ENCODE results near the gene FAM20A.

Gene FAM20A

DNA sequence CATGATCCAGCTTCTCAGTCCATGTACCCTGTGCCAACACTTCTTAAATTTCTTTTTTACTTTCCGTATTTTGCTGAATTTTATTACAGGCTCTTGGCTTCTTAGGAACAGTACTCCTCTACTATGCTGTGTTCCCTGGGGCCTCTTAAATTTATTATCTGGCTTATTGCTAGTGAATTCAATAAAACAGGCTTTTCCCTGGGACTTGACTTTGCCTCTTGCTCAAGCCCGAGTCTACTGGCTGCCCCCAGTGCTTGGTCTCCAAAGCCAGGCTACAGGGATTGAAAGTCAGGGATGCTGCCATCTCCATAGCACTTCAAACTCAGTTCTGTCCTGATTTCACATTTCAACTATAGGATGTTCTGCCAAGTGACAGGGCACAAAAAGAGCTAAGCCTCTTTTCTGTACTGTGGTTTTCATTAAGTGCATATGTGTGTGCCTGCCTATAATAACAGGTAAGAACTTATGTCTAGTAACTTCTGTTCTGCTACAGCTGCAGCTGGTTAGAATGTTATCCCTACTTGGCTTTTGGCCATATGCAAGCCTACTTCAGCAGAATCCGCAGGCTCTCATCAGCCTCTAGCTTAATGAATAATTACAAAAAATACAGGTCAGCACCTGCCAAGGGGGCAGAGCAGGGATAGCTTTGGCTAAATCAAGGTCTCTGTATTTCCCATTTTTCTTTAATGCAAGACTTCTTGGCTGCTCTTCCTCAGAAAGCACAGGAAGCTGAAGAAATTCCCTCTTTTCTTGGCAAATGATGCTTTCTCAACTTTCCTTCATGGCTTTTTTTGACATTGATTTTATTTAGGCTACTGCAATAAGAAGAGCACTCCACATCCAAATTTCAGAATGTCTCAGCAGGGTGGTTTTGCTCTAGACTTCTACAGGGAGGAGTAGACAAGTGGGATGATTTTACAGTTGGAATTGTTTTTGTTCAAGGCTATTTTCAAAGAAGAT, 8.2 kb downstream of the FAM20A start:
- no peak for TF ChIP-seq EZH2phosphoT487 (IDR thresholded peaks at IDR 0.05; ENCODE audit: low read depth)
- TF ChIP-seq, protein P1, sequence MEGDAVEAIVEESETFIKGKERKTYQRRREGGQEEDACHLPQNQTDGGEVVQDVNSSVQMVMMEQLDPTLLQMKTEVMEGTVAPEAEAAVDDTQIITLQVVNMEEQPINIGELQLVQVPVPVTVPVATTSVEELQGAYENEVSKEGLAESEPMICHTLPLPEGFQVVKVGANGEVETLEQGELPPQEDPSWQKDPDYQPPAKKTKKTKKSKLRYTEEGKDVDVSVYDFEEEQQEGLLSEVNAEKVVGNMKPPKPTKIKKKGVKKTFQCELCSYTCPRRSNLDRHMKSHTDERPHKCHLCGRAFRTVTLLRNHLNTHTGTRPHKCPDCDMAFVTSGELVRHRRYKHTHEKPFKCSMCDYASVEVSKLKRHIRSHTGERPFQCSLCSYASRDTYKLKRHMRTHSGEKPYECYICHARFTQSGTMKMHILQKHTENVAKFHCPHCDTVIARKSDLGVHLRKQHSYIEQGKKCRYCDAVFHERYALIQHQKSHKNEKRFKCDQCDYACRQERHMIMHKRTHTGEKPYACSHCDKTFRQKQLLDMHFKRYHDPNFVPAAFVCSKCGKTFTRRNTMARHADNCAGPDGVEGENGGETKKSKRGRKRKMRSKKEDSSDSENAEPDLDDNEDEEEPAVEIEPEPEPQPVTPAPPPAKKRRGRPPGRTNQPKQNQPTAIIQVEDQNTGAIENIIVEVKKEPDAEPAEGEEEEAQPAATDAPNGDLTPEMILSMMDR (IDR thresholded peaks at IDR 0.05; ENCODE audit: low read depth, low read length): no peak

GRCh38 chr17:68592009-68592408, 9.2 kb downstream of the FAM20A start:
- Histone ChIP-seq H3K36me3 (replicated peaks; ENCODE audit: low read depth, low read length) (no peaks in the 10 kb centered on the region), H4K20me1 (ENCODE audit: insufficient read depth, low read length) (no peaks in the 10 kb centered on the region), H2AFZ (ENCODE audit: low read depth, low read length) (no peak overlapping the region), H3K9ac (ENCODE audit: low read length) (no peak overlapping the region), H3K27ac (ENCODE audit: low read length) (no peak overlapping the region), H3K79me2 (ENCODE audit: low read length) (no peaks in the 10 kb centered on the region), H3K4me2 (ENCODE audit: low read length) (no peak overlapping the region), H3K4me3 (ENCODE audit: low read length) (no peak overlapping the region), H3K27me3 (ENCODE audit: low read depth, low read length) (peaks cover 17% of the 10 kb centered on the region), H3K4me1 (ENCODE audit: low read length) (no peaks in the 10 kb centered on the region), H3K9me3 (ENCODE audit: insufficient read depth, low read length) (no peaks in the 10 kb centered on the region)
- TF ChIP-seq EZH2phosphoT487 (IDR thresholded peaks at IDR 0.05; ENCODE audit: low read depth): no peak
- TF ChIP-seq, protein P1 (IDR thresholded peaks at IDR 0.05; ENCODE audit: low read depth, low read length): no peak

More for the DNA sequence above, 8.2 kb downstream of the FAM20A start:
- no peaks in the 10 kb centered on the region for H3K36me3 ChIP-seq (replicated peaks; ENCODE audit: low read depth, low read length)
- no peaks in the 10 kb centered on the region for H3K9me3 ChIP-seq (ENCODE audit: insufficient read depth, low read length)
- no peaks in the 10 kb centered on the region for H3K4me1 ChIP-seq (ENCODE audit: low read length)
- H3K27ac ChIP-seq (ENCODE audit: low read length): no peak overlapping the region
- H3K9ac ChIP-seq (ENCODE audit: low read length): no peak overlapping the region
- H4K20me1 ChIP-seq (ENCODE audit: insufficient read depth, low read length): no peaks in the 10 kb centered on the region
- H2AFZ ChIP-seq (ENCODE audit: low read depth, low read length): no peak overlapping the region
- H3K79me2 ChIP-seq (ENCODE audit: low read length): no peaks in the 10 kb centered on the region
- peaks cover 17% of the 10 kb centered on the region for H3K27me3 ChIP-seq (ENCODE audit: low read depth, low read length)
- no peak overlapping the region for H3K4me3 ChIP-seq (ENCODE audit: low read length)
- H3K4me2 ChIP-seq (ENCODE audit: low read length): no peak overlapping the region

DNA sequence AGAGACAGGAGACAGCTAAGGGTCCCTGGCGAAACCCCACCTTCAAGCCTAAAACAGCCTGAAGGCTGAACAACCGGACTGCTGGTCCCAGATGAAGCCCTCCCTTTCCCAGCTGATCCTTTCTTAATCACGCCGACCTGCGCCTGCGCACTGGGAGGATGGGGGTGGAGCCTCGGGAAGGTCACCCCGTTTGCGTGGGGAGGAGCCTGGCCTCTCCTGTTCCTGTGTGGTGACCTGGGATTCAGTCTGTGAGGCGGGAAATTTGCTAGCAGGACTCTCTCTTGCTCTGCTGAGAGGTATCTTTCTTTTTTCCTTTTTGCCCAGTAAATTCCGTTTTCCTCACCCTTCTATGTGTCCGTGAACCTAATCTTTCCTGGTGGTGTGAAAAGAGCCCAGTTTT, 9.6 kb downstream of the FAM20A start:
- peaks cover 15% of the 10 kb centered on the region for H3K27me3 ChIP-seq (ENCODE audit: low read depth, low read length)
- no peak overlapping the region for H3K9ac ChIP-seq (ENCODE audit: low read length)
- H3K27ac ChIP-seq (ENCODE audit: low read length): no peak overlapping the region
- no peaks in the 10 kb centered on the region for H3K36me3 ChIP-seq (replicated peaks; ENCODE audit: low read depth, low read length)
- no peak overlapping the region for H3K4me3 ChIP-seq (ENCODE audit: low read length)
- H3K9me3 ChIP-seq (ENCODE audit: insufficient read depth, low read length): no peaks in the 10 kb centered on the region
- no peak overlapping the region for H3K4me2 ChIP-seq (ENCODE audit: low read length)
- no peak overlapping the region for H2AFZ ChIP-seq (ENCODE audit: low read depth, low read length)
- no peaks in the 10 kb centered on the region for H4K20me1 ChIP-seq (ENCODE audit: insufficient read depth, low read length)
- no peaks in the 10 kb centered on the region for H3K4me1 ChIP-seq (ENCODE audit: low read length)
- no peak for TF ChIP-seq EZH2phosphoT487 (IDR thresholded peaks at IDR 0.05; ENCODE audit: low read depth)
- TF ChIP-seq, protein P1 (IDR thresholded peaks at IDR 0.05; ENCODE audit: low read depth, low read length): no peak
- H3K79me2 ChIP-seq (ENCODE audit: low read length): no peaks in the 10 kb centered on the region

DNA sequence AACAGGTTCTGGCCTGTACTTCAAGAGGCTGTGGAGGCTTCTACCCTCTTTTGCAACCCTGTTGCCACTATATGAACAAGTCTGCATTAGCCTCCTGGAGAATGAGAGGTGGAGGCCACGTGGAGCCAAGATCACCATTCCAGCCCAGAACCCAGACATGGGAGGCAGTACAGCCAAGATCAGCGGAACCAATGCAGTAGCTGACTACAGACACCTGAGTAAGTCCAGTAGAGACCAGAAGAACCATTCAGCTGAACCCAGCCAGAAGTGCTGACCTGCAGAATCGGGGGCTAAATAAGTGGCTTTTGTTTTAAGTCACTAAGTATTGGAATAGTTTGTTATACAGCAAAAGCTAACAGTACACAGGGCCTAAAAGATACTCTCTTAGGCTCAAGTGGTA, 12.1 kb downstream of the FAM20A start:
- Histone ChIP-seq H3K9ac (ENCODE audit: low read length) (no peak overlapping the region), H3K27ac (ENCODE audit: low read length) (no peak overlapping the region), H3K4me1 (ENCODE audit: low read length) (no peaks in the 10 kb centered on the region), H2AFZ (ENCODE audit: low read depth, low read length) (no peak overlapping the region), H3K4me2 (ENCODE audit: low read length) (no peak overlapping the region), H3K27me3 (ENCODE audit: low read depth, low read length) (peaks cover 11% of the 10 kb centered on the region; the same call in 1 of the 2 replicates), H3K4me3 (ENCODE audit: low read length) (no peak overlapping the region), H3K79me2 (ENCODE audit: low read length) (no peaks in the 10 kb centered on the region), H4K20me1 (ENCODE audit: insufficient read depth, low read length) (no peaks in the 10 kb centered on the region), H3K9me3 (ENCODE audit: insufficient read depth, low read length) (no peaks in the 10 kb centered on the region), H3K36me3 (replicated peaks; ENCODE audit: low read depth, low read length) (no peaks in the 10 kb centered on the region)
- TF ChIP-seq, protein P1 (IDR thresholded peaks at IDR 0.05; ENCODE audit: low read depth, low read length): no peak
- no peak for TF ChIP-seq EZH2phosphoT487 (IDR thresholded peaks at IDR 0.05; ENCODE audit: low read depth)

Data from OCI-LY3 (cell line).